Placental epithelial cell (primary cell): Measurements from ENCODE around the gene STAG1. TPM values are rescaled to one million over a fixed set of nuclear protein-coding genes. Genes with fewer than 3 reads are reported as not detected.

Experiments
- small RNA-seq: library from RNA; depleted of rRNA; stranded (forward); fragments of <200 nt; gene quantifications from one replicate; pipeline ENCODE3, GENCODE V24; 2012
- total RNA-seq: library from RNA; depleted of rRNA; stranded (reverse); fragments of >200 nt; gene quantifications from 2 replicates; pipeline ENCODE4 v1.2.3, GENCODE V29; 2012

The STAG1 gene
- total RNA-seq: 39.6 and 51.4 TPM in 2 replicates

GRCh38 chr3:136752172-136752421 is at the start of gene STAG1:
TSS of gene STAG1 (minus strand) at chr3:136752378. CDS start at chr3:136630898, 121,480 bp downstream.

Small RNA genes lying within 50 kb of the gene (small RNA-seq; reads per million reads assigned to genes)
- gene RNU6-1284P: not detected
- not detected for gene RNU6-789P

Other genes with a start within 250 kb of the STAG1 start
- 0.11 TPM in 1 of 2 replicates, not detected in the other for gene SLC35G2, start 66.7 kb upstream of the STAG1 start, total RNA-seq
- gene NCK1, start 109.8 kb upstream of the STAG1 start, total RNA-seq: 20.5 and 29.8 TPM in 2 replicates
- gene IL20RB, start 205.6 kb upstream of the STAG1 start, total RNA-seq: 0.54 and 1.6 TPM in 2 replicates